Activated CD4-positive, alpha-beta T cell treated with anti-CD3 and anti-CD28 coated beads, Interleukin-2, amount 50 U/mL, for 16 hours (primary cell): ENCODE measurements around the gene CD40.

Experiments used
- DNase-seq: peaks from one replicate; pipeline ENCODE4 v3.0.0-alpha.2; 2020

Gene CD40

DNA sequence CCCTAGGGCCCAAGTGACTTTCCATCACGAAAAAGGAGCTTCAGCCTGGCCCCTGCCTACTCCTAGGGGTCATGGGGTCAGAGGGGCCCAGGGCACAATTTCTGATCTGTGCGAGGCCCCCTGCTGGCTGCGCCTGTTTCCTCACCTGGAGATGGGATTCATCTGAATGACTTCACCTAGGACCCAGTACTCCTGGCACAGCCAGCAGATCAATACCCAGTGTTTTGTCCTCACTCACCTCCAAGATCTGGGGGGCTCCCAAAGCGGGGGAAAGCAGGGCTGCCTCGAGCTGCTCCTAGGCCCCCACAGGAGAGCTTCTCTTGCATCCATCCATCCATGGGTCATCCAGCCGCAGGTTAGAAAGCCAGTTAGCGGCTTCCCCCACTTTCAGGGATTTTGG, 33.8 kb downstream of the CD40 start:
- DNase-seq, result peak; percentile 15

GRCh38 chr20:46152824-46153586, 34.9 kb downstream of the CD40 start:
- no peak for DNase-seq

DNA sequence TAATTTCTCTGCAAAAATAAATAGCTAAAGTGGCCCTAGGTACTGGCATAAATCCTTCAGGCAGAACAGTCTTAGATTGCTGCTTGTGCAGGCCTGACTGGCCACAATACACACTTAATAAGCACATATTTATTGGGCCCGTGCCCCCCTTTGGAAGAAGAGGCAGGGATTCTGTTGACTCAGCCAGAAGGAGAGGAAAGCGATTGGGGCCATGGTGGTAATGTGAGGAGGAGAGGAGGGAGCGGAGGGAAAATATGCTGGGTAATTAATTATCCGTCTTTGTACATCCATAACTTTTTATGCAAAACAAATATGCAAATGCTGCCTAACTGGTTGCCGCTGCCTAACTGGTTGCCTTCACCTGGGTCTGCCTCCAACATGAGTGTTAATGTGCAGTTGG, 36.2 kb downstream of the CD40 start:
- DNase-seq, result no peak

DNA sequence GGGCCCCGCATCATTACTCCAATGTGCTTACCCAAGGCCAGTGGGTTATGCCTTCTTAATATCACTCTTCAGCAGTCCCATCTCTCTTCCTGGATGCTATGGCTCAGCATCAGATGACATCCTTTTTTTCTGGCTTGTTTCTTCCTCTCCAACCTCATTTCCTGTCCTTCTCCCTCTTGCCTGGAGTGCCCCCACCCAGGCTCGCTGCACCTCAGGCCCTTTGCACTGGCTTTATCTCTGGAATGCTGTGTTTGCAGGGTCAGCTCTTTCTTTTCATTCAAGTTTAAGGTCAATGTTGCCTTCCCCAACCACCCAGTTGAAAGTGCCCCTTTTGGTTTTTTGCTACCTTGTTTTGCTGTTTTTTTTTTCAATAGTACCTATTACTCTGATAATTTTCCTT, 36.7 kb downstream of the CD40 start:
- no peak for DNase-seq

- no peak for DNase-seq
Measured at GRCh38 chr20:46156065-46156464, 38.0 kb downstream of the CD40 start.

GRCh38 chr20:46157076-46157592, 39.0 kb downstream of the CD40 start:
- no peak for DNase-seq

DNA sequence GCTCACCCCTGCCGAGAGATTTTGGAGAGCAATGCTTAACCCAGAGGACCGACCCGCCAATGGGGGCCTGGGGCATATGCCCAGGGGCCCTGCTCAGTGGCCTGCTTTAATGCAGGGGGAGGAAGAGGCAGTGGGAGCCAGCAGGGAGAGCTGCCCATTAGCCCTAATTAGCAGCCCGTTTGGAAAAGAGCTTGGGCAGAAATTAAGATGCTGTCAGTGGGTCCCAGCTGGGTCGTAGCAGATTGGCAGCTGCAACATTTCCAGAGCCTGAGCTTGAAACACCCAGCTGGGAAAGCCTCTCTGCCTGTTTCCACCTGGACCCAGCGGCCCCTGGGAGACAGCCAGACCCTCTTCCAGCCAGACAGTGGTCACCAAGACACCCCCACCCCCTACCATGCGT, 39.5 kb downstream of the CD40 start:
- DNase-seq, result no peak

- DNase-seq, result no peak
Measured at GRCh38 chr20:46158476-46158987, 40.4 kb downstream of the CD40 start.

DNA sequence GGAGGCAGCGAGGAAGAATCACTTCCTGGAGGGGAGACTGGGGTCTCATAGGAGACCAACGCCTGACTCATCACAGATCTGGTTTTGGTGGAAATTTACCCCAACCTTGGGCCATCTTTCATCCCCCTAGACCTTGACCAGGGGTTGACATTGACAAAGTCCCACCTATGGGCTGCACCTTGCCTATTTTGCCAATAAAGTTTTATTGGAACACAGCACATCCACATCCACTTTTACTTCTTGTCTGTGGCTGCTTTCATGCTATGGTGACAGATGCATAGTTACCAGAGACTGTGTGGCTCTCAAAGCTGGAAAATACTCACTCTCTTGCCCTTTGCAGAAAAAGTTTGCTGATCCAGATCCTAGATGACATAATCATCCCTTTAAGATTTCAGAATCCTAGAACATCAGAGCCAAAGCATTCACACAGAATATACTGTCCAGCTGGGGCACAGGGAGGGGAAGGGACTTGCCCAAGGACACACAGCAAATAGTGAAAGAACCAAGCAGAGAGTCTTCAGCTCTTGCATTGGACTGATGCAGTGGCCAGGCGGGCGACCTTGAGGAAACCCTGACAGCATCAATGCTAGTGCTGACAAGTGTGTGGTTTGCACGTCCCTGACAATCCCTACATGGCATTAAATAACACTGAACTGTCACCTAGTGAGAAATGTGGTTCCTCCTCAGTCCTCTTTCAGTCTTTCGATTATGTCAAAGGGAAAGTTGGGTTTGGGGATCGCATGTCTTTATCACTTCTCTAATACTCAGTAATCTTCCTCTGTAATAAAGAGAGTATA, 41.2 kb downstream of the CD40 start:
- no peak for DNase-seq

GRCh38 chr20:46160661-46161060, 42.5 kb downstream of the CD40 start:
- no peak for DNase-seq

DNA sequence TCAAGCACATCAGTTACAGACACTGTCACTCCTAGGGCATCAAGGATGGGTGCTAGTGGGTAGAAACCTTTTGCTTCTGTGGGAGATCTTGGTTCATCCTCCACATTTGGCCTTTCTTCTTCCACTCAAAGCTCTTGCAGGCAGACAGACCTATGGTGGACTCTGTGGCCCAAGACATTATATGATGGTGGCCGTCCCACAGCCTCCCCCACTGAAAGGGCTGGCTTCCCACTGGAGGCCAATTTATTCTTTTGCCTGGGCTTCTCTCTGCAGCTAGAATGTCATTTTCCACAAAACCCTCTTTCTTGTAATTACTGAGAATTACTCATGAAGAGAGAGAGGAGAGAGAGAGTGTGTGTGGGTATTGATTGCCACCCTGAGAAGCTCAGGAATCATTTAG, 43.8 kb downstream of the CD40 start:
- DNase-seq, result no peak

GRCh38 chr20:46164254-46164653, 46.1 kb downstream of the CD40 start:
- DNase-seq, result no peak

GRCh38 chr20:46167080-46167479, 49.0 kb downstream of the CD40 start:
- no peak for DNase-seq

- DNase-seq, result no peak
Measured at GRCh38 chr20:46168438-46168837, 50.3 kb downstream of the CD40 start.

GRCh38 chr20:46169245-46170171, 51.4 kb downstream of the CD40 start:
- no peak for DNase-seq

DNA sequence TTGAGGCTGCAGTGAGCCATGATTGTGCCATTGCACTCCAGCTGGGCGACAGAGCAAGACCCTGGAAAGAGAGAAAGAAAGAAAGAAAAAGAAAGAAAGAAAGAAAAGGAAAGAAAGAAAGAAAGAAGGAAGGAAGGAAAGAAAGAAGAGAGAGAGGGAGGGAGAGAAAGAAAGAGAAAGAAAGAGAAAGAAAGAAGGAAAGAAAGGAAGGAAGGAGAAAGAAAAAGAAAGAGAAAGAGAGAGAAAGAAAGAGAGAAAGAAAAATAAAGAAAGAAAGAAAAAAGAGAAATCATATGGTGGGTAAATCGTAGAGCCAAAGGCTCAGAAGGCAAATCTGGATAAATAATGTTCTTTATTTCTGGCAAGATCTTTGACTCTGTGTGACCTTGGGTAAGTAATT, 53.4 kb downstream of the CD40 start:
- no peak for DNase-seq

DNA sequence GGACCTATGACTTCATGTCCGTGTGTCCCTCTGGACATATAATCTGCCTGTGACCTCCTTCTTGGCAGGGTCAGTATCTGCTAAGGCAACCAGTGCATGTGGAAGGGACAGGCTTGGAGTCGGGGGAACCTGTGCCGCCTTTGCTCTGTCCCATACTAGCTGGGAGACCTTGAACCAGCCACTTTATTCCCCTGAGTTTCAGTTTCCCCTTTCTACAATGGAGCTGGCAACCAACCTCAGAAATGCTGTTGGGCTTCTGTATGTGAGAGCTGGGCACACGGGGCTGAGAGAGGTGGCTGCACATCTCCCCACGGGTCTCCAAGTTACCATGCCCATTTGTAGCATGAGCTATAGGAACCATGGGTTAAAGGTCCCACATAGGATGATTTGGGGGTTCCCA, 53.8 kb downstream of the CD40 start:
- DNase-seq, result no peak

GRCh38 chr20:46172455-46172854, 54.3 kb downstream of the CD40 start:
- no peak for DNase-seq

DNA sequence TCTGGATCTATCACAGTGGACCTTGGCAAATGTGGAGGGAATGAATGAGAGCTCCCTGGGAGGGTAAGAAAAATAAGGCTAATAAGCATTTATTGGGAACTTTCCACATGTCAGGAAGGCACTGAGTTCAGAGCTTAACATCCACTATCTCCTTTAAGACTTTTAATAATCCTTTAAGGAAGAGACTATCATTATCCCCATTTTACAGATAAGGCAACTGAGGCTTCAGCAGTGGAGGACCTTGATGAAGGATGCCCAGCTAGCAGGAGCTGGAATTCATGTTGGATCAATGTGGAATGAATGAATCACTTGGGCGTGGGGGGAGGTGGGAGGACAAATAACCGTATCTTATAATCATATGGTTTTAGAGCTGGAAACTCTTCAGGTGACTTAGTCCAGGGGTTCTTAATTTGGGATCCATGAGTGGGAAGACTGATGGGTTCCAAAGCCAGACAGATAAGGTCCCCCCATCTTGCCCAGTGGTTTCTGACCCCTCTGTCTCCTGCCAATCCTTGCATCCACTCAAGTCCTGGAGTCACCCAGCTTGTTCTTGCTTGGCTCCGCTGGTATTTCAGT, 54.9 kb downstream of the CD40 start:
- DNase-seq, result no peak

DNA sequence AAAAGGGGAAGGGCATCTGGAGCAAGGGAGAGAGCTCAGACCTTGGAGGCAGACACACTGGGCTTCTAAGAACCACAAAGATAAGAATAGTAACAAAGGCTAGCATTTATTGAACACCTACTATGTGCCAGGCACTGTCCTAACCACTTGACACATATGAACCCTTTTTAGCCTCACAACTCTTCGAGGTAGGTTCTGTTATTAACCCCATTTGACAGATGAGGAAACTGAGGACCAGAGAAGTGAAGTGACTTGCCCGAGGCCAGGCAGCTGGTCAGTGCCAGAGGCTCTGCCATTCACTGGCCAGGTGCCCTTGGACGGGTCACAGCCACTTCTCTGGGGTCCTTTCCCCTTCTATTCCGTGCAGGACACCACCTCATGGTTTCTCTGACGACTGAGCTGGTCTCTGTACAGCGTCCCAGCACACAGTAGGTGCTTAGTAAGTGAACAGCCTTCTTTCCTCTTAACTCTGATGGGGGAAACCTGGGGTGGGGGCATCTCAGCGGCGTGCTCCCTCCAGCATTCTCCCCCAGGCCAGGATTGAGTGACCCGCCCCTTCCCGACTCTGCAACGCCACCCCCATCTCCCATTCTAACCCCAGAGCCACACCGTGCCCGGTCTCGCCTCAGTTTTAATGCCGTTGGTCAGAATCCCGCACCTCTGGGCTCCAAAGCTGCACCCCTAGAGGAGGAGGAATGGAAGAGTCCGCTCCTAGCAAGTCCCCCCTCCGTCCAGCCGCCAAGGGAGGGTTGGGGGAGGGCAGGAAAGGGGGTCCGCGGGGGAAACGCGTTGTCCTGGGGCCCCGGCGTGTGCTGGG, 55.7 kb downstream of the CD40 start:
- DNase-seq, result no peak

DNA sequence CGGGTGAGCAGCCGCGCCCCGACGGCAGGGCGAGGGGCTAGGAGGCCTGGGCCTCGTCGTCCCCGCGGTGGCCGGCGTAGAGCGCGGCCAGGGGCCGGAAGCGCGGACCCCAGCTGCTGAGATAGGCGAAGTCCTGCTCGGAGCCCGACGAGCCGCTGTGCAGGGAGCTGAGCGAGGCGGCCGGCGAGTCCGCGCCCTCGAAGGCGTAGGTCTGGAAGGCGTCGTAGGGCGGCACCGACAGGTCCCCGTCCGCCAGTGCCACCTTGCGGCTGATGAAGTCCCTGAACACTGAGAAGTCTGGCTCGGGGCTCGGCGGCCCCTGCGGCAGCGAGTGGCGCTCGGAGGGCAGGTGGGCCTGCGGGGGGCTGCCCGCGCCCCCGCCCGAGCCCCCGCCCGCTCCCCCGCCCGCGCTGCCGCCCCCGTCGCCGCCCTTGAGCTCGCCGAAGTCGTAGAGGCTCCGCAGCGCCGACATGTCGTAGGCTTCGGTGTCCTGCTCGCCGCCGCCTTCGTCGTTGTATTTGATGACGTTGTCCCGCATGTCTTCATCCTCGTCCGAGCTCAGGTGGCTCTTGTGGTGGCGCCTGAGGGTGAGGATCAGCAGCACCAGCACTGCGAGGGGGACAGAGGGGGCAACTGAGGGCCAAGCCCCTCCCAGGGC, 56.5 kb downstream of the CD40 start:
- peak; percentile 66 for DNase-seq
